GM12892 (cell line): ENCODE data around the gene TBC1D4.

Experiments used
- POLR2A ChIP-seq: IDR thresholded peaks from 2 replicates; pipeline ENCODE4 v1.6.1; 2011; ENCODE audit warnings: low read depth, low read length, control low read depth
- POLR2AphosphoS5 ChIP-seq: IDR thresholded peaks from 2 replicates; pipeline ENCODE4 v1.6.1; 2011; ENCODE audit warnings: low read depth, low read length, control low read depth

DNA sequence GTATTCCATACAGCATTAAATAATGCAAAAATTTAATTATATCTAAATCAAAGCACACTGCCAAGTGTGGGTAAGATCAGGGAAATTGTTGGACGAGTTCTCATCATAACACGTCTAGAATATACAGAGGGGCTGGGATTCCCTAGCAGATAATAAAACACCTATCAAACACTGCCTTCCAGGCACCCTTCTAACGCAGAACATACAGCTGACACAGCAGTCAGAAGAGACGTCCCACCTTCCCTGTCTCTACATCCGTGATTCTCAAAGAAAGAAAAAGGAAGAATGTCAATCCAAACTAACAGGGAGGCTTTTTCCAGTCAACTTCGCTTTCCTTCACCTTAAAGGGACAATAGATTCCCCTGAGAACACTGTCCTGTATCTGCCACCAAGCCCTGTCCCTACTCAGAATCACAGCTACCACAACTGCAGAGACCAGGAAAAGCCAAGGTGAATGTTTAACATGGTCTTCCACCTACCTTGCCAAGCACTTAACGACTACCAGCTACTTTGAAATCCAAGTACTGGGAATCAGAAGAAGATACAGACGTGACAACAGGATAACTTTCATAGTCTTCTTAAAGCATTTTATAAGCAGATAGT is 38.5 kb downstream of the TBC1D4 start:
- TF ChIP-seq POLR2A: no peak
- TF ChIP-seq POLR2AphosphoS5: no peak
